Measurements from ENCODE around the gene MYH9. TPM values are rescaled to one million over a fixed set of nuclear protein-coding genes. Genes with fewer than 3 reads are reported as not detected.

The MYH9 gene
- total RNA-seq, 2 experiments from 2014 or later, result 112 to 223 TPM

DNA sequence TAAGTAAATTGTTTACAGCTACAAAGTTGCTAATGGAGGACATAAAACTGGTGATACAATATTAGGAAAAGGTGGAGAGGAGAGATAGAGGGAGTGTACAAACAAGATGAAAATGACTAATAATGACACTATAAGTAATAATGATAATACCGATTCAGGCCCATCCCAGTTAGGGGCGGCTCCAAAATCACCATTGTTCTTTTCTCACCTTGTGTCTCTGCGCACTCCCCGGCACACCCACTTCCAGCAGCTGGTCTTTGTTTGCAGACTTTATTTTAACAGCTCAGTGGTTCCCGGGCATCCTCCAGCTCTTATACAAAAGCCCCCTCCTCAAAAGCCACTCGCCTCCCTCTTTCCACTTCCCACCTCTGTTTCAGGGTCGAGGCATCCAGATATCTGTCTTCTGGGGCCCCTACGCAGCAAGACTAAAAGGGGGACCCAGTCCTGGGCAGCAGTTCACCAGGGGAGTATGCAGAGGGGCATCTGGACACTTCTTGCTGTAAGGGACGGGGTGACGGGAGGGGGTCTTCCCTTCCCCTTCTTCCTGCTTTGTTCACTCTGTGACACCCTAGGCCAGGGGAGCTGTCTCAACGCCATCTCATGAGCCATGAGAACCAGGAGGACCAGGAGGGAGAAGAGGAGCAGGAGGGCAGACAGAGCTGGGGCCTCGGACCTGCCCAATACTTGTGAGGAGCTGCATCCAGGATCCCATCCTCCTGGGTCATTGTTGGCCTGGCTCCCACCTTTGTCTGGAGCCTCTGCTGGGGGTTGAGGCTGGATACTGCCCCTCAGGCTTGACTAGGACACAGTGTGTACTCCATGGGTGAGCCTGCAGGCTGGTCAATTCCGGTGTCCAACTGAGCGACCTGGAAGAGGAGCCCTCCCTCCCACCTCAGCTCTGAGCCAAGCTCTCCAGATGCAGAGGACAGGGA lies 151.1 kb downstream of the MYH9 start:
- Histone ChIP-seq H3K79me2 (ENCODE audit: insufficient read depth, low read depth, low read length) (no peaks in the 10 kb centered on the region), H4K20me1 (ENCODE audit: insufficient read depth, low read length) (no peaks in the 10 kb centered on the region), H3K4me2 (ENCODE audit: low read length) (no peak overlapping the region), H3K27ac (ENCODE audit: low read depth, low read length, poor library complexity, severe bottlenecking) (no peak overlapping the region), H3K36me3 (ENCODE audit: insufficient read depth, low read length) (peaks cover 16% of the 10 kb centered on the region; the same call in 1 of the 2 replicates), H3K4me1 (ENCODE audit: insufficient read depth, low read length, poor library complexity, severe bottlenecking) (peaks cover 21% of the 10 kb centered on the region), H3K9me2 (ENCODE audit: insufficient read depth, low read length) (no peaks in the 10 kb centered on the region), H3K4me3 (ENCODE audit: low read depth, low read length, poor library complexity, severe bottlenecking) (no peak overlapping the region), H3K9me3 (ENCODE audit: low read length) (no peaks in the 10 kb centered on the region), H2AFZ (ENCODE audit: low read length) (no peak overlapping the region)
- POLR2A ChIA-PET, result interaction anchor here (0.5 to 1.2 kb wide), 3 partner anchors 15 to 286 kb away, joined by 3 to 4 read pairs (median 3); no protein-coding TSS in a partner anchor
- no peak for DNase-seq (ENCODE audit: low spot score)
- CTCF ChIA-PET (ENCODE audit: unreplicated experiment), result interaction anchor here (0.6 kb wide), 1 partner anchor 245 kb away, joined by 4 read pairs; no protein-coding TSS in a partner anchor
- intact Hi-C loops (cut with micrococcal nuclease; ENCODE audit: unreplicated experiment), result loop anchor here (5.0 kb wide), 1 partner anchor 74 kb away; the partner anchor contains the start of gene APOL3
- BruUV-seq (replicated peaks), result no TSS peak
- TF ChIP-seq EZH2phosphoT487 (IDR thresholded peaks at IDR 0.05; ENCODE audit: borderline replicate concordance, low read depth, low read length), result no peak
- TF ChIP-seq, protein P1, sequence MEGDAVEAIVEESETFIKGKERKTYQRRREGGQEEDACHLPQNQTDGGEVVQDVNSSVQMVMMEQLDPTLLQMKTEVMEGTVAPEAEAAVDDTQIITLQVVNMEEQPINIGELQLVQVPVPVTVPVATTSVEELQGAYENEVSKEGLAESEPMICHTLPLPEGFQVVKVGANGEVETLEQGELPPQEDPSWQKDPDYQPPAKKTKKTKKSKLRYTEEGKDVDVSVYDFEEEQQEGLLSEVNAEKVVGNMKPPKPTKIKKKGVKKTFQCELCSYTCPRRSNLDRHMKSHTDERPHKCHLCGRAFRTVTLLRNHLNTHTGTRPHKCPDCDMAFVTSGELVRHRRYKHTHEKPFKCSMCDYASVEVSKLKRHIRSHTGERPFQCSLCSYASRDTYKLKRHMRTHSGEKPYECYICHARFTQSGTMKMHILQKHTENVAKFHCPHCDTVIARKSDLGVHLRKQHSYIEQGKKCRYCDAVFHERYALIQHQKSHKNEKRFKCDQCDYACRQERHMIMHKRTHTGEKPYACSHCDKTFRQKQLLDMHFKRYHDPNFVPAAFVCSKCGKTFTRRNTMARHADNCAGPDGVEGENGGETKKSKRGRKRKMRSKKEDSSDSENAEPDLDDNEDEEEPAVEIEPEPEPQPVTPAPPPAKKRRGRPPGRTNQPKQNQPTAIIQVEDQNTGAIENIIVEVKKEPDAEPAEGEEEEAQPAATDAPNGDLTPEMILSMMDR (conservative IDR thresholded peaks at IDR 0.05; ENCODE audit: low read length), result no peak

DNA sequence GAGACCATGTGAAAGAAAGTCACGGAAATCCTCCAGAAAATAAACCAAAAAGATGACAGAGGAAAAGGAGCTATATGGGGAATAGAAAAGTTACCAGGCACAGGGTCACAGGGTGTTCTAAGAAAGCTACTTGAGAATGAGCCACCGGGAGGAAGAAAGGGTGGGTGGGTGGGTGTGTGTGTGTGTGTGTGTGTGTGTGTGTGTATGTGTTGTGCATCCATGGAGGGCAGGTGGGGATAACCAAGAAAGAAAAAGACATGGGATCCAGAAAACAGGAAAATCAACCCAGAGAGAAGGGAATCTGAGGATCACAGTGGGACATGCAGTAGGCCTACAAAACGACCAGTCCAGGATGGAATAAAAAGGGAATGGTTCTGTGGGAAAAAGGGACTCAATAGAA lies 152.2 kb downstream of the MYH9 start:
- Histone ChIP-seq H3K9me2 (ENCODE audit: insufficient read depth, low read length) (no peaks in the 10 kb centered on the region), H3K4me3 (ENCODE audit: low read depth, low read length, poor library complexity, severe bottlenecking) (no peak overlapping the region), H3K79me2 (ENCODE audit: insufficient read depth, low read depth, low read length) (no peaks in the 10 kb centered on the region), H3K36me3 (ENCODE audit: insufficient read depth, low read length) (peaks cover 16% of the 10 kb centered on the region), H4K20me1 (ENCODE audit: insufficient read depth, low read length) (no peaks in the 10 kb centered on the region), H3K4me1 (ENCODE audit: insufficient read depth, low read length, poor library complexity, severe bottlenecking) (peaks cover 21% of the 10 kb centered on the region), H2AFZ (ENCODE audit: low read length) (no peak overlapping the region), H3K27ac (ENCODE audit: low read depth, low read length, poor library complexity, severe bottlenecking) (no peak overlapping the region), H3K4me2 (ENCODE audit: low read length) (no peak overlapping the region), H3K9me3 (ENCODE audit: low read length) (no peaks in the 10 kb centered on the region)
- DNase-seq (ENCODE audit: low spot score), result no peak
- intact Hi-C loops (cut with micrococcal nuclease; ENCODE audit: unreplicated experiment), result loop anchor here (5.0 kb wide), 1 partner anchor 73 kb away; the partner anchor contains the start of gene APOL3
- TF ChIP-seq, protein P1 (conservative IDR thresholded peaks at IDR 0.05; ENCODE audit: low read length), result no peak
- TF ChIP-seq EZH2phosphoT487 (IDR thresholded peaks at IDR 0.05; ENCODE audit: borderline replicate concordance, low read depth, low read length), result no peak
- ChIA-PET POLR2A (interaction anchor here (0.6 to 1.2 kb wide), 2 partner anchors 14 to 329 kb away, joined by 4 read pairs; no protein-coding TSS in a partner anchor), CTCF (ENCODE audit: unreplicated experiment) (no interaction called here)
- BruUV-seq (replicated peaks), result no TSS peak
